Progenitor cell of endocrine pancreas (in vitro differentiated cells): Measurements from ENCODE around the gene MPV17. TPM values are rescaled to one million over a fixed set of nuclear protein-coding genes. Genes with fewer than 3 reads are reported as not detected.
"Not testable (repeated sequence)": the region's sequence is repeated elsewhere in the genome, so short reads cannot be mapped to it uniquely, and the experiment has no call there.

Source experiments
- DNase-seq: peaks from one replicate; pipeline ENCODE4 v3.0.0; 2021; ENCODE audit warnings: low spot score; ENCODE audit not compliant: unreplicated experiment
- H3K27ac Mint-ChIP-seq: 2 replicates; pipeline ENCODE4 v1.8.0; 2021; ENCODE audit warnings: mild to moderate bottlenecking, moderate library complexity, mixed read lengths
- H3K27me3 Mint-ChIP-seq: 2 replicates; pipeline ENCODE4 v1.8.0; 2021; ENCODE audit warnings: mixed read lengths
- H3K36me3 Mint-ChIP-seq: 2 replicates; pipeline ENCODE4 v1.8.0; 2022; ENCODE audit warnings: mixed read lengths; ENCODE audit not compliant: insufficient read depth
- H3K4me1 Mint-ChIP-seq: 2 replicates; pipeline ENCODE4 v1.8.0; 2021; ENCODE audit warnings: low read depth, mixed read lengths
- H3K4me3 Mint-ChIP-seq: 2 replicates; pipeline ENCODE4 v1.8.0; 2021; ENCODE audit warnings: low read depth, mild to moderate bottlenecking, moderate library complexity, mixed read lengths
- H3K9me3 Mint-ChIP-seq: 2 replicates; pipeline ENCODE4 v1.8.0; 2021; ENCODE audit warnings: low read depth, mixed read lengths
- total RNA-seq: library from RNA; stranded (reverse); gene quantifications from 2 replicates; pipeline ENCODE4 v1.2.1, GENCODE V29; 2021
- TF ChIP-seq, protein P1 (sequence below): fragments of 200-600 bp; sonication (generic); IDR thresholded peaks from one replicate; pipeline ENCODE4 v1.5.0; 2021; ENCODE audit warnings: antibody characterized with exemption, mild to moderate bottlenecking; ENCODE audit not compliant: unreplicated experiment

Gene MPV17
- total RNA-seq, 1 donor from 2014 or later = 60.4 TPM

DNA sequence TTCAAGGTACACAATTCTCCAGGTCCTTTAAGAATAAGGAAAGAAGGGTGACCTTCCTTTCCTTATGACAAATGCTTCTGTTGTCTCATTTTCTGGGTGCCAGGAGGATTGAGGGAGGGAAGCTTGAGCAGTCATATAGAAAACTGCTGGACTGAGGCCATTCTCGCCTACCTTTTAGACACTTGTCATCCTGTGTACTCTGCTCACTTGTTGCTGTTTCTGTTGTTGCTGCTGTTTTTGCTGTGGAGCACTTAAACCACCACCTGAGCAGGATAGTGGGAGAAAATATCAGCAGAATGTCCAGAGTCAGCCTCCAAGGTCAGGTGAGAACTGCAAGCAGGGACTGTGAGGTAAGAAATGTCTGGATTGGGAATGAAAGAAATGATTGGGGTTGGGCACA, 44.9 kb downstream of the MPV17 start:
- no peak overlapping the region for H3K27ac Mint-ChIP-seq
- H3K36me3 Mint-ChIP-seq = no peaks in the 10 kb centered on the region
- H3K4me3 Mint-ChIP-seq = no peak overlapping the region
- TF ChIP-seq, protein P1, sequence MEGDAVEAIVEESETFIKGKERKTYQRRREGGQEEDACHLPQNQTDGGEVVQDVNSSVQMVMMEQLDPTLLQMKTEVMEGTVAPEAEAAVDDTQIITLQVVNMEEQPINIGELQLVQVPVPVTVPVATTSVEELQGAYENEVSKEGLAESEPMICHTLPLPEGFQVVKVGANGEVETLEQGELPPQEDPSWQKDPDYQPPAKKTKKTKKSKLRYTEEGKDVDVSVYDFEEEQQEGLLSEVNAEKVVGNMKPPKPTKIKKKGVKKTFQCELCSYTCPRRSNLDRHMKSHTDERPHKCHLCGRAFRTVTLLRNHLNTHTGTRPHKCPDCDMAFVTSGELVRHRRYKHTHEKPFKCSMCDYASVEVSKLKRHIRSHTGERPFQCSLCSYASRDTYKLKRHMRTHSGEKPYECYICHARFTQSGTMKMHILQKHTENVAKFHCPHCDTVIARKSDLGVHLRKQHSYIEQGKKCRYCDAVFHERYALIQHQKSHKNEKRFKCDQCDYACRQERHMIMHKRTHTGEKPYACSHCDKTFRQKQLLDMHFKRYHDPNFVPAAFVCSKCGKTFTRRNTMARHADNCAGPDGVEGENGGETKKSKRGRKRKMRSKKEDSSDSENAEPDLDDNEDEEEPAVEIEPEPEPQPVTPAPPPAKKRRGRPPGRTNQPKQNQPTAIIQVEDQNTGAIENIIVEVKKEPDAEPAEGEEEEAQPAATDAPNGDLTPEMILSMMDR = no peak
- H3K9me3 Mint-ChIP-seq = no peaks in the 10 kb centered on the region
- peaks cover 47% of the 10 kb centered on the region for H3K27me3 Mint-ChIP-seq
- no peak for DNase-seq
- peaks cover 7% of the 10 kb centered on the region for H3K4me1 Mint-ChIP-seq

GRCh38 chr2:27275211-27276150, 47.4 kb downstream of the MPV17 start, which contains the start of gene DNAJC5G:
TSS of gene DNAJC5G (plus strand) at chr2:27275433. CDS start at chr2:27276729, 1,296 bp downstream.
- no peak for DNase-seq
- Mint-ChIP-seq H3K27me3 (peaks cover 27% of the 10 kb centered on the region), H3K4me3 (no peak within 1 kb of the TSS), H3K9me3 (no peaks in the 10 kb centered on the region), H3K27ac (no peak within 1 kb of the TSS), H3K36me3 (no peaks in the 10 kb centered on the region), H3K4me1 (no peaks in the 10 kb centered on the region)
- TF ChIP-seq, protein P1 = no peak

- not testable (repeated sequence) for H3K36me3 Mint-ChIP-seq, H3K4me3 Mint-ChIP-seq, DNase-seq, H3K4me1 Mint-ChIP-seq, H3K27ac Mint-ChIP-seq, H3K9me3 Mint-ChIP-seq
- H3K27me3 Mint-ChIP-seq = peaks cover 31% of the 10 kb centered on the region
Measured at GRCh38 chr2:27272537-27273522, 50.1 kb downstream of the MPV17 start.

- Mint-ChIP-seq H3K4me1 (no peaks in the 10 kb centered on the region), H3K27me3 (peaks cover 26% of the 10 kb centered on the region), H3K36me3 (no peaks in the 10 kb centered on the region), H3K27ac (no peak overlapping the region), H3K4me3 (no peak overlapping the region), H3K9me3 (no peaks in the 10 kb centered on the region)
- DNase-seq = no peak
- TF ChIP-seq, protein P1 = no peak
Measured at GRCh38 chr2:27271631-27272340, 51.1 kb downstream of the MPV17 start.

DNA sequence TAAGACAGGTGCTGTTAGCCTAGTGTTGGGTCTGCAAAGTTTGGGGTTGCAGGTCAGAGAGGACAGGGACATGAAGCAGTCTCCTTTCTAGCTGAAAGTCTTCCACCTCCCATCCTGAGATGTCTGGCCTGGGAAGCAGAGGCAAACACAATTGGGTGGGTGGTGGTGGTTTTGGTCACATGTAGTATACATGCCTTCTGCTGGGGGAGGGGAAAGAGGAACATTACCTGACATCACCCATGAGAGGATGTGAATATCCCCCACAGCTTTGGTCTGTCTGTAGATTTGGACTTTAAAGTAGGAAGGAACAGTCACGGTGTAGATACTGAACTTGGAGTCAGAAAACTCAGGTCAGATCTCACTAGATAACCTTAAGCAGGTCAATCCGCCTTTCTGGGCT, 52.2 kb downstream of the MPV17 start:
- TF ChIP-seq, protein P1 = no peak
- Mint-ChIP-seq H3K27me3 (peaks cover 23% of the 10 kb centered on the region), H3K4me1 (no peaks in the 10 kb centered on the region), H3K36me3 (no peaks in the 10 kb centered on the region), H3K9me3 (no peaks in the 10 kb centered on the region), H3K27ac (no peak overlapping the region), H3K4me3 (no peak overlapping the region)
- DNase-seq = no peak
